ENCODE measurements around the gene ETV4.
A peak's percentile ranks its signal among the peaks of the same experiment; 100 is the strongest.

The ETV4 gene

GRCh38 chr17:43546319-43547188 is at the start of gene ETV4:
Gene ETV4, minus strand, starts transcription at chr17:43546340. Its CDS starts 723 bp downstream, at chr17:43545617.
- H3K9me3 ChIP-seq (replicated peaks in 1 of 11), result no peaks in the 10 kb centered on the region
- peak within 1 kb of the TSS in 9 of 11 experiments; percentile 41 to 80 (median 71); a peak in 17 of 22 replicates for H3K27ac ChIP-seq
- H3K36me3 ChIP-seq, result no peaks in the 10 kb centered on the region
- peak within 1 kb of the TSS; percentile 63 to 81 (median 68) for H3K4me3 ChIP-seq
- peak within 1 kb of the TSS; percentile 54 to 83 (median 76); a peak in 21 of 22 replicates for H3K9ac ChIP-seq
- peaks cover 40 to 62% (median 56%) of the 10 kb centered on the region in 11 experiments for H3K27me3 ChIP-seq
- H4K20me1 ChIP-seq, result peaks cover 0 to 4% (median 0%) of the 10 kb centered on the region in 11 experiments; a peak in 4 of 22 replicates
- no peak for TF ChIP-seq Cebpa-rat (IDR thresholded peaks at IDR 0.05)
- H3K4me1 ChIP-seq, result peaks cover 14 to 27% (median 23%) of the 10 kb centered on the region in 10 experiments; a peak in 19 of 20 replicates
- peak within 1 kb of the TSS; percentile 91 to 100 (median 98) for H3K4me2 ChIP-seq

GRCh38 chr17:43595466-43595865 is 49.3 kb upstream of the ETV4 start:
- Histone ChIP-seq H3K9me3 (replicated peaks in 1 of 11) (no peaks in the 10 kb centered on the region), H3K4me2 (no peak overlapping the region), H4K20me1 (no peaks in the 10 kb centered on the region), H3K27me3 (no peaks in the 10 kb centered on the region), H3K36me3 (no peaks in the 10 kb centered on the region), H3K27ac (no peak overlapping the region), H3K4me1 (peaks cover 0 to 14% (median 7%) of the 10 kb centered on the region in 10 experiments; a peak in 9 of 20 replicates), H3K9ac (no peak overlapping the region), H3K4me3 (no peak overlapping the region)
- TF ChIP-seq Cebpa-rat (IDR thresholded peaks at IDR 0.05), result no peak

GRCh38 chr17:43591779-43592562 is 45.8 kb upstream of the ETV4 start:
- H3K4me1 ChIP-seq, result peaks cover 0 to 14% (median 8%) of the 10 kb centered on the region in 10 experiments; a peak in 11 of 20 replicates
- no peak overlapping the region for H3K4me2 ChIP-seq
- no peak overlapping the region for H3K4me3 ChIP-seq
- no peaks in the 10 kb centered on the region for H4K20me1 ChIP-seq
- H3K36me3 ChIP-seq, result peaks cover 0 to 4% (median 0%) of the 10 kb centered on the region in 11 experiments; a peak in 1 of 22 replicates
- H3K9me3 ChIP-seq (replicated peaks in 1 of 11), result peaks cover 12 to 21% (median 18%) of the 10 kb centered on the region in 11 experiments
- no peak overlapping the region for H3K9ac ChIP-seq
- no peaks in the 10 kb centered on the region for H3K27me3 ChIP-seq
- H3K27ac ChIP-seq, result no peak overlapping the region
- no peak for TF ChIP-seq Cebpa-rat (IDR thresholded peaks at IDR 0.05)

GRCh38 chr17:43591001-43591400 is 44.9 kb upstream of the ETV4 start:
- Histone ChIP-seq H3K4me1 (peaks cover 0 to 14% (median 8%) of the 10 kb centered on the region in 10 experiments; a peak in 11 of 20 replicates), H3K36me3 (peaks cover 0 to 4% (median 0%) of the 10 kb centered on the region in 11 experiments; a peak in 1 of 22 replicates), H3K9ac (no peak overlapping the region), H3K4me2 (no peak overlapping the region), H3K4me3 (no peak overlapping the region), H3K27ac (no peak overlapping the region), H3K27me3 (no peaks in the 10 kb centered on the region), H3K9me3 (replicated peaks in 1 of 11) (peaks cover 21 to 31% (median 27%) of the 10 kb centered on the region in 11 experiments), H4K20me1 (no peaks in the 10 kb centered on the region)
- no peak for TF ChIP-seq Cebpa-rat (IDR thresholded peaks at IDR 0.05)

- Histone ChIP-seq H3K4me3 (no peak overlapping the region), H3K27ac (no peak overlapping the region), H3K4me2 (peak overlapping the region in 7 of 11 experiments; percentile 25 to 56 (median 46); a peak in 12 of 22 replicates), H3K27me3 (no peaks in the 10 kb centered on the region), H3K36me3 (peaks cover 0 to 4% (median 0%) of the 10 kb centered on the region in 11 experiments; a peak in 1 of 22 replicates), H3K9me3 (replicated peaks in 1 of 11) (peaks cover 21 to 38% (median 29%) of the 10 kb centered on the region in 11 experiments), H3K4me1 (peaks cover 0 to 14% (median 8%) of the 10 kb centered on the region in 10 experiments; a peak in 11 of 20 replicates), H3K9ac (no peak overlapping the region), H4K20me1 (no peaks in the 10 kb centered on the region)
- TF ChIP-seq Cebpa-rat (IDR thresholded peaks at IDR 0.05), result no peak
Observed at GRCh38 chr17:43588664-43589435, 42.7 kb upstream of the ETV4 start.

- Histone ChIP-seq H3K36me3 (peaks cover 0 to 4% (median 0%) of the 10 kb centered on the region in 11 experiments; a peak in 1 of 22 replicates), H3K4me3 (no peak overlapping the region), H3K9ac (no peak overlapping the region), H3K4me1 (peaks cover 0 to 14% (median 8%) of the 10 kb centered on the region in 10 experiments; a peak in 11 of 20 replicates), H3K27me3 (no peaks in the 10 kb centered on the region), H3K4me2 (peak overlapping the region in 8 of 11 experiments; percentile 6 to 56 (median 44); a peak in 15 of 22 replicates), H4K20me1 (no peaks in the 10 kb centered on the region), H3K9me3 (replicated peaks in 1 of 11) (peaks cover 21 to 38% (median 29%) of the 10 kb centered on the region in 11 experiments), H3K27ac (no peak overlapping the region)
- TF ChIP-seq Cebpa-rat (IDR thresholded peaks at IDR 0.05), result no peak
Observed at GRCh38 chr17:43588121-43588520, 42.0 kb upstream of the ETV4 start.

GRCh38 chr17:43587647-43588046 is 41.5 kb upstream of the ETV4 start:
- H3K4me3 ChIP-seq, result no peak overlapping the region
- no peak overlapping the region for H3K27ac ChIP-seq
- H3K36me3 ChIP-seq, result peaks cover 0 to 4% (median 0%) of the 10 kb centered on the region in 11 experiments; a peak in 1 of 22 replicates
- H3K9ac ChIP-seq, result no peak overlapping the region
- H4K20me1 ChIP-seq, result no peaks in the 10 kb centered on the region
- H3K4me1 ChIP-seq, result peaks cover 0 to 14% (median 8%) of the 10 kb centered on the region in 10 experiments; a peak in 11 of 20 replicates
- no peak for TF ChIP-seq Cebpa-rat (IDR thresholded peaks at IDR 0.05)
- H3K27me3 ChIP-seq, result no peaks in the 10 kb centered on the region
- peaks cover 21 to 38% (median 29%) of the 10 kb centered on the region in 11 experiments for H3K9me3 ChIP-seq (replicated peaks in 1 of 11)
- peak overlapping the region in 5 of 11 experiments; percentile 25 to 56 (median 46); a peak in 6 of 22 replicates for H3K4me2 ChIP-seq

- Histone ChIP-seq H3K4me3 (no peak overlapping the region), H3K4me2 (no peak overlapping the region), H3K27ac (no peak overlapping the region), H3K4me1 (peaks cover 0 to 14% (median 8%) of the 10 kb centered on the region in 10 experiments; a peak in 12 of 20 replicates), H3K9me3 (replicated peaks in 1 of 11) (peaks cover 21 to 38% (median 29%) of the 10 kb centered on the region in 11 experiments), H3K9ac (no peak overlapping the region), H3K27me3 (no peaks in the 10 kb centered on the region), H3K36me3 (peaks cover 0 to 4% (median 0%) of the 10 kb centered on the region in 11 experiments; a peak in 1 of 22 replicates), H4K20me1 (no peaks in the 10 kb centered on the region)
- no peak for TF ChIP-seq Cebpa-rat (IDR thresholded peaks at IDR 0.05)
Observed at GRCh38 chr17:43584666-43585102, 38.5 kb upstream of the ETV4 start.
